Small intestine (tissue), 7 donors: Measurements from ENCODE around the gene DNAH9. TPM values are rescaled to one million over a fixed set of nuclear protein-coding genes. Genes with fewer than 3 reads are reported as not detected.
"Not testable (repeated sequence)": the region's sequence is repeated elsewhere in the genome, so short reads cannot be mapped to it uniquely, and the experiment has no call there.

Experiments used
- DNase-seq, 2 donors: peaks; one replicate each; pipeline versions ENCODE4 v3.0.0 to v3.0.0-alpha.2; 2013
- FAIRE-seq: peaks from 2 replicates; lab custom pipeline; 2012; peaks lifted over from hg19 to GRCh38; lab: Jason Lieb, UNC
- H3K27ac ChIP-seq, 3 donors: one replicate each; pipeline ENCODE4 v1.5.1; 2013; ENCODE audit warnings: low read length in 2 of 3, mild to moderate bottlenecking in 2 of 3, control low read depth in 1 of 3, inconsistent platforms in 1 of 3, low read depth in 1 of 3, moderate library complexity in 1 of 3
- H3K27me3 ChIP-seq, 3 donors: one replicate each; pipeline ENCODE4 v1.6.1; 2013; ENCODE audit warnings: low read length in 3 of 3, inconsistent platforms in 1 of 3; ENCODE audit not compliant: control insufficient read depth in 3 of 3, insufficient read depth in 3 of 3
- H3K36me3 ChIP-seq, 3 donors: one replicate each; pipeline ENCODE4 v1.6.1; 2013; ENCODE audit warnings: low read length in 3 of 3, inconsistent platforms in 1 of 3, low read depth in 1 of 3, mild to moderate bottlenecking in 1 of 3, moderate library complexity in 1 of 3; ENCODE audit not compliant: control insufficient read depth in 3 of 3, insufficient read depth in 2 of 3
- H3K4me1 ChIP-seq, 3 donors: one replicate each; pipeline ENCODE4 v1.6.1; 2013; ENCODE audit warnings: low read length in 2 of 3, inconsistent platforms in 1 of 3, low read depth in 1 of 3, mild to moderate bottlenecking in 1 of 3, moderate library complexity in 1 of 3; ENCODE audit not compliant: control insufficient read depth in 3 of 3, insufficient read depth in 2 of 3
- H3K4me3 ChIP-seq, 3 donors: one replicate each; pipeline ENCODE4 v1.5.1; 2013; ENCODE audit warnings: low read length in 3 of 3, control low read depth in 1 of 3, inconsistent platforms in 1 of 3, low read depth in 1 of 3, mild to moderate bottlenecking in 1 of 3, moderate library complexity in 1 of 3
- H3K9me3 ChIP-seq, 2 donors: one replicate each; pipeline ENCODE4 v1.6.1; 2013; ENCODE audit warnings: low read depth in 1 of 2, low read length in 1 of 2; ENCODE audit not compliant: control insufficient read depth in 2 of 2, insufficient read depth in 1 of 2
- WGBS, 3 donors: extraction: QIAGEN DNeasy Blood & Tissue Kit; methylation state at CpG; one replicate each; pipeline ENCODE4 v1.1.7; 2013; 5-methylcytosine and 5-hydroxymethylcytosine counted together
- polyA plus RNA-seq, 4 donors: library from polyadenylated mRNA; stranded (reverse) in 3 of 4; unstranded in 1 of 4; fragments of 200-250 nt in 3 of 4; fragments of 120-200 nt in 1 of 4; gene quantifications; one replicate each; pipeline versions ENCODE4 v1.2.1 to v1.2.3, GENCODE V29; 2013
- donor health status: healthy with polysubstance abuse.
- donor health status: control.
- donor health status: control.
- donor health status: Bipolar disorder and iron deficiency.
- donor health status: healthy.

The DNAH9 gene
- polyA plus RNA-seq, 4 donors, result 0.07 to 0.24 TPM; not detected in 2

GRCh38 chr17:11925262-11926021, 327.2 kb downstream of the DNAH9 start:
- no peak overlapping the region for H3K4me3 ChIP-seq
- no peaks in the 10 kb centered on the region for H3K4me1 ChIP-seq
- H3K36me3 ChIP-seq, result no peaks in the 10 kb centered on the region
- FAIRE-seq (no peak), DNase-seq (no peak)
- WGBS, 3 donors, result 51 to 65% (median 62%) methylated on average over 6 of the region's 6 CpGs
- H3K27me3 ChIP-seq, result no peaks in the 10 kb centered on the region
- H3K27ac ChIP-seq, result no peak overlapping the region
- H3K9me3 ChIP-seq, result no peaks in the 10 kb centered on the region

- WGBS, 3 donors, result 27 to 45% (median 41%) methylated on average over 4 of the region's 4 CpGs
- DNase-seq (no peak), FAIRE-seq (no peak)
- Histone ChIP-seq H3K27me3 (no peaks in the 10 kb centered on the region), H3K36me3 (no peaks in the 10 kb centered on the region), H3K4me1 (no peaks in the 10 kb centered on the region), H3K27ac (no peak overlapping the region), H3K9me3 (no peaks in the 10 kb centered on the region), H3K4me3 (no peak overlapping the region)
These were observed 330.2 kb downstream of the DNAH9 start for GRCh38 chr17:11928436-11928835.

GRCh38 chr17:11932337-11932898, 334.1 kb downstream of the DNAH9 start:
- Histone ChIP-seq H3K4me1 (no peaks in the 10 kb centered on the region), H3K36me3 (no peaks in the 10 kb centered on the region), H3K27ac (no peak overlapping the region), H3K27me3 (no peaks in the 10 kb centered on the region), H3K4me3 (no peak overlapping the region), H3K9me3 (no peaks in the 10 kb centered on the region)
- DNase-seq, result no peak
- WGBS, 3 donors, result 85 to 89% (median 88%) methylated on average over 10 of the region's 10 CpGs
- FAIRE-seq, result no peak

GRCh38 chr17:11935734-11936406, 337.6 kb downstream of the DNAH9 start:
- 43 to 51% (median 50%) methylated on average over 14 of the region's 14 CpGs for WGBS, 3 donors
- H3K27ac ChIP-seq, result no peak overlapping the region
- no peaks in the 10 kb centered on the region for H3K36me3 ChIP-seq
- no peak overlapping the region for H3K4me3 ChIP-seq
- no peaks in the 10 kb centered on the region for H3K4me1 ChIP-seq
- FAIRE-seq (no peak), DNase-seq (peak; percentile 48 to 51)
- no peaks in the 10 kb centered on the region for H3K9me3 ChIP-seq
- no peaks in the 10 kb centered on the region for H3K27me3 ChIP-seq

- FAIRE-seq, result no peak
- WGBS, 3 donors, result 42 to 67% (median 65%) methylated on average over 2 of the region's 2 CpGs
- Histone ChIP-seq H3K27me3 (no peaks in the 10 kb centered on the region), H3K27ac (no peak overlapping the region), H3K36me3 (no peaks in the 10 kb centered on the region), H3K4me1 (no peaks in the 10 kb centered on the region), H3K9me3 (no peaks in the 10 kb centered on the region), H3K4me3 (no peak overlapping the region)
- no peak for DNase-seq
These were observed 342.6 kb downstream of the DNAH9 start for GRCh38 chr17:11940904-11941303.

GRCh38 chr17:11943086-11943485, 344.8 kb downstream of the DNAH9 start:
- not testable (repeated sequence) for FAIRE-seq, DNase-seq, H3K27ac ChIP-seq, H3K4me1 ChIP-seq, H3K4me3 ChIP-seq, H3K36me3 ChIP-seq, H3K27me3 ChIP-seq, H3K9me3 ChIP-seq
- WGBS, 3 donors, result 89 to 94% (median 93%) methylated on average over 11 of the region's 11 CpGs

GRCh38 chr17:11943759-11944347, 345.6 kb downstream of the DNAH9 start:
- H3K36me3 ChIP-seq, result no peaks in the 10 kb centered on the region
- no peak overlapping the region for H3K4me3 ChIP-seq
- H3K4me1 ChIP-seq, result no peaks in the 10 kb centered on the region
- DNase-seq (no peak), FAIRE-seq (no peak)
- no peaks in the 10 kb centered on the region for H3K9me3 ChIP-seq
- 73 to 79% (median 79%) methylated on average over 7 of the region's 7 CpGs for WGBS, 3 donors
- no peaks in the 10 kb centered on the region for H3K27me3 ChIP-seq
- no peak overlapping the region for H3K27ac ChIP-seq

- H3K9me3 ChIP-seq, result no peaks in the 10 kb centered on the region
- no peak for FAIRE-seq
- H3K27ac ChIP-seq, result no peak overlapping the region
- H3K4me1 ChIP-seq, result no peaks in the 10 kb centered on the region
- no peaks in the 10 kb centered on the region for H3K36me3 ChIP-seq
- WGBS, 3 donors, result 45 to 67% (median 64%) methylated on average over 3 of the region's 3 CpGs
- no peak overlapping the region for H3K4me3 ChIP-seq
- DNase-seq, result no peak
- no peaks in the 10 kb centered on the region for H3K27me3 ChIP-seq
These were observed 346.3 kb downstream of the DNAH9 start for GRCh38 chr17:11944587-11944986.
